ENCODE data around the gene S1PR5. TPM values are rescaled to one million over a fixed set of nuclear protein-coding genes. Genes with fewer than 3 reads are reported as not detected.

S1PR5 gene
- total RNA-seq, 1 donor from 2014 or later: 3.1 TPM

GRCh38 chr19:10521461-10522171 lies 4.4 kb upstream of the S1PR5 start:
- Histone ChIP-seq H3K9me3 (no peaks in the 10 kb centered on the region), H3K27me3 (peaks cover 4% of the 10 kb centered on the region), H3K4me3 (no peak overlapping the region), H3K36me3 (no peaks in the 10 kb centered on the region), H3K4me1 (peaks cover 4 to 9% of the 10 kb centered on the region in 2 donors), H3K27ac (no peak overlapping the region)
- intact Hi-C loops (cut with DNase I): no loop called here
- no peak for TF ChIP-seq CTCF (IDR thresholded peaks at IDR 0.05)
- no peak for DNase-seq (ENCODE audit: low spot score in 2 of 2)

DNA sequence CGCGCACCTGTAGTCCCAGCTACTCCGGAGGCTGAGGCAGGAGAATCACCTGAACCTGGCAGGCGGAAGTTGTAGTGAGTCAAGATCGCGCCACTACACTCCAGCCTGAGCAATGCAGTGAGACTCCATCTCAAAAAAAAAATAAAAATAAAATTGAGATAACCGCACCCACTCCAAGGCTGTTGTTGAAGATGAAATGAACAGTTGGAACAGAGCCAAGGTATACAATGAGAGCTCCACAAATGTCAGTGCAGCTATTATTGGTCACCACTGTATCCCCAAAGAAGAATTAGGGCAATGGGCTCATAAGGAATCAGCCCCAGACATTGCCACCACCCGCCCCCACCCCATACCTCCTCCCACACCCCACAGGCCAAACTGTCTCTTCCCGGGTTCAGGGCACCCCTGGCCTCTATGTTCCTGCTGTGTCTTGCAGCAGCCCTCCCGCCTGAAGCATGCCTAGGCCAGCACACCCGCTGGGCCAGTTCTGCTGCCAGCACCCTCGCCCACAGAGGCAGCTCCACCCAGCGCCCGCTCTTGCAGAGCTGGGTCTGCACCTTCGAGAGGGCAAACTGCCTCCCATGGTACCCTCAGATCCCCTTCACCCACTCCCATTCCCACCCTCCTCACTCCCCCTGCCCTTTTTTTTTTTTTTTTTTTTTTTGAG lies 3.5 kb upstream of the S1PR5 start:
- DNase-seq (ENCODE audit: low spot score in 2 of 2): no peak
- no peaks in the 10 kb centered on the region for H3K36me3 ChIP-seq
- intact Hi-C loops (cut with DNase I): no loop called here
- no peak overlapping the region for H3K27ac ChIP-seq
- no peaks in the 10 kb centered on the region for H3K9me3 ChIP-seq
- no peak overlapping the region for H3K4me3 ChIP-seq
- TF ChIP-seq CTCF (IDR thresholded peaks at IDR 0.05): no peak
- H3K27me3 ChIP-seq: peaks cover 4% of the 10 kb centered on the region
- H3K4me1 ChIP-seq: peaks cover 4 to 9% of the 10 kb centered on the region in 2 donors

DNA sequence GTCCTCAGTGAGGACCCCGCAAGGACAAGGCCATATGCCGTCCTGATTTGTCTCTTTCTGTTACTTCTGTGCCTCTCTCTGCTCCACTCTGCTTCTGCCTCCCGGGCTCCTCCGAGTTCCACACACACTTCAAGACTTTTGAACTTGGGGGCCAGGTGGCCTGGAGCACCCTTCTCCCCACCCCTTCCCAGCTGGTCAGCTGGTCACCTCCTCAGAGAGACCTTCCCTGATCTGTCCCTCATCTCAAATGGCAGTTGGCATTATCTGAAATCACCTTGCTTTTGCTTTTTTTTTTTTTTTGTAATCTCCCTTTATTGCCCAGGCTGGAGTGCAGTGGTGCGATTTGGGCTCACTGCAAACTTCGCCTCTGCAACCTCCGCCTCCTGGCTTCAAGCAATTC lies 2.2 kb upstream of the S1PR5 start:
- H3K4me3 ChIP-seq: no peak overlapping the region
- H3K27ac ChIP-seq: no peak overlapping the region
- no peaks in the 10 kb centered on the region for H3K9me3 ChIP-seq
- peaks cover 4 to 9% of the 10 kb centered on the region in 2 donors for H3K4me1 ChIP-seq
- DNase-seq (ENCODE audit: low spot score in 2 of 2): no peak
- intact Hi-C loops (cut with DNase I): no loop called here
- no peaks in the 10 kb centered on the region for H3K36me3 ChIP-seq
- peaks cover 4% of the 10 kb centered on the region for H3K27me3 ChIP-seq
- no peak for TF ChIP-seq CTCF (IDR thresholded peaks at IDR 0.05)

GRCh38 chr19:10518444-10519361 lies 1.5 kb upstream of the S1PR5 start:
- no peak for DNase-seq (ENCODE audit: low spot score in 2 of 2)
- Histone ChIP-seq H3K4me1 (peaks cover 4 to 9% of the 10 kb centered on the region in 2 donors), H3K9me3 (no peaks in the 10 kb centered on the region), H3K36me3 (no peaks in the 10 kb centered on the region), H3K4me3 (peak overlapping the region; percentile 21 to 53), H3K27me3 (peaks cover 4% of the 10 kb centered on the region), H3K27ac (no peak overlapping the region)
- intact Hi-C loops (cut with DNase I): no loop called here
- TF ChIP-seq CTCF (IDR thresholded peaks at IDR 0.05): no peak

- H3K4me3 ChIP-seq: peak overlapping the region; percentile 31 to 53
- no peak overlapping the region for H3K27ac ChIP-seq
- no peak for TF ChIP-seq CTCF (IDR thresholded peaks at IDR 0.05)
- H3K36me3 ChIP-seq: no peaks in the 10 kb centered on the region
- peaks cover 4% of the 10 kb centered on the region for H3K27me3 ChIP-seq
- peaks cover 4 to 9% of the 10 kb centered on the region in 2 donors for H3K4me1 ChIP-seq
- no peaks in the 10 kb centered on the region for H3K9me3 ChIP-seq
- intact Hi-C loops (cut with DNase I): no loop called here
- DNase-seq (ENCODE audit: low spot score in 2 of 2): no peak
Observed at GRCh38 chr19:10517760-10518443, 655 bp upstream of the S1PR5 start.
